Lower leg skin (tissue), 3 donors: ENCODE measurements around the gene EID2.

Experiments used
- CTCF ChIP-seq, 3 donors: fragments of 450-650 bp; IDR thresholded peaks; one replicate each; pipeline ENCODE4 v1.5.1; 2016; ENCODE audit warnings: antibody characterized with exemption in 3 of 3, mild to moderate bottlenecking in 3 of 3, moderate library complexity in 2 of 3
- POLR2A ChIP-seq, 2 donors: fragments of 450-650 bp; IDR thresholded peaks; one replicate each; pipeline ENCODE4 v1.6.1; 2016 to 2017; ENCODE audit warnings: antibody characterized with exemption in 2 of 2, mild to moderate bottlenecking in 1 of 2, moderate library complexity in 1 of 2

GRCh38 chr19:39516270-39516669 lies 23.7 kb downstream of the EID2 start:
- no peak for TF ChIP-seq CTCF (IDR thresholded peaks at IDR 0.05)
- no peak for TF ChIP-seq POLR2A (IDR thresholded peaks at IDR 0.05)
